D721Med (cell line): Measurements from ENCODE around the gene TRDMT1.

Experiments
- DNase-seq: peaks from one replicate; pipeline ENCODE4 v3.0.0; 2011; ENCODE audit warnings: low spot score; ENCODE audit not compliant: insufficient read length
- FAIRE-seq: peaks from 2 replicates; lab custom pipeline; 2011; peaks lifted over from hg19 to GRCh38; lab: Jason Lieb, UNC
- TF ChIP-seq, protein P1 (sequence below): IDR thresholded peaks from 2 replicates; pipeline ENCODE4 v1.5.1; 2012; ENCODE audit warnings: mild to moderate bottlenecking, control low read depth; ENCODE audit not compliant: insufficient read depth; ENCODE audit errors: missing control alignments

The TRDMT1 gene

GRCh38 chr10:17147884-17148489, 53.5 kb downstream of the TRDMT1 start:
- TF ChIP-seq, protein P1, sequence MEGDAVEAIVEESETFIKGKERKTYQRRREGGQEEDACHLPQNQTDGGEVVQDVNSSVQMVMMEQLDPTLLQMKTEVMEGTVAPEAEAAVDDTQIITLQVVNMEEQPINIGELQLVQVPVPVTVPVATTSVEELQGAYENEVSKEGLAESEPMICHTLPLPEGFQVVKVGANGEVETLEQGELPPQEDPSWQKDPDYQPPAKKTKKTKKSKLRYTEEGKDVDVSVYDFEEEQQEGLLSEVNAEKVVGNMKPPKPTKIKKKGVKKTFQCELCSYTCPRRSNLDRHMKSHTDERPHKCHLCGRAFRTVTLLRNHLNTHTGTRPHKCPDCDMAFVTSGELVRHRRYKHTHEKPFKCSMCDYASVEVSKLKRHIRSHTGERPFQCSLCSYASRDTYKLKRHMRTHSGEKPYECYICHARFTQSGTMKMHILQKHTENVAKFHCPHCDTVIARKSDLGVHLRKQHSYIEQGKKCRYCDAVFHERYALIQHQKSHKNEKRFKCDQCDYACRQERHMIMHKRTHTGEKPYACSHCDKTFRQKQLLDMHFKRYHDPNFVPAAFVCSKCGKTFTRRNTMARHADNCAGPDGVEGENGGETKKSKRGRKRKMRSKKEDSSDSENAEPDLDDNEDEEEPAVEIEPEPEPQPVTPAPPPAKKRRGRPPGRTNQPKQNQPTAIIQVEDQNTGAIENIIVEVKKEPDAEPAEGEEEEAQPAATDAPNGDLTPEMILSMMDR = no peak
- DNase-seq (no peak), FAIRE-seq (no peak)

DNA sequence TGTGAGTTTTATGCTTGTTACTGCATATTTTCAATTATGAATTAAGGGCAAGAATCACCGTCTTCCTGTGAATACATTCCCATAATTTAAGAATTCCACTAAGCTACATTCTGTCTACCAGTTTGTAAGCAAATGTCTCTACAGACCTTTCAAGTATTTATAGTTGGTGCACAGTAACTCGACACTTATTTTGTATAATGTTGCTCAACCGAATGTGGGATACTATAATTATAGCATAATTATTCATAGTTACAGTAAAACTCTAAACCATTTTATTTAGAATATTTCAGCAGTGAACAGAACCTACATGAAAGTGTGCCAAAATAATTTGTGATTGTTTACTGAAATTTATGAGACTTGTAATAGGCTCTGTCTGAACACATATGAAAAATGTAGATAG, 54.6 kb downstream of the TRDMT1 start:
- FAIRE-seq (peak; percentile 6), DNase-seq (no peak)
- TF ChIP-seq, protein P1 = no peak

GRCh38 chr10:17145239-17145638, 56.2 kb downstream of the TRDMT1 start:
- TF ChIP-seq, protein P1 = no peak
- DNase-seq = no peak
- no peak for FAIRE-seq

DNA sequence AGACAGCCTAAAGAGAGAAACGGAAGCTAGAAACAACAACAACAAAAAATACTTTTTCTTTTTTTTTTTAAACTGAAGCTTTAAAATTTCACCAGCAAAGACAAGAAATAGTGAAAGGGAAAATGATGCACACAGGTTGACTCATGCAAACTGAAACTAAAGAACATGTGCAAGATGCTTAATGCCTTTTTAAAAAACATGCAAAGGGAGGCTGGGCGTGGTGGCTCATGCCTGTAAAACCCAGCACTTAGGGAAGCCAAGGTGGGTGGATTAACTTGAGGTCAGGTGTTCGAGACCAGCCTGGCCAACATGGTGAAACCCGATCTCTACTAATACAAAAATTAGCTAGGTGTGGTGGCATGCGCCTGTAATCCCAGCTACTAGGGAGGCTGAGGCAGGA, 56.7 kb downstream of the TRDMT1 start:
- DNase-seq = no peak

DNA sequence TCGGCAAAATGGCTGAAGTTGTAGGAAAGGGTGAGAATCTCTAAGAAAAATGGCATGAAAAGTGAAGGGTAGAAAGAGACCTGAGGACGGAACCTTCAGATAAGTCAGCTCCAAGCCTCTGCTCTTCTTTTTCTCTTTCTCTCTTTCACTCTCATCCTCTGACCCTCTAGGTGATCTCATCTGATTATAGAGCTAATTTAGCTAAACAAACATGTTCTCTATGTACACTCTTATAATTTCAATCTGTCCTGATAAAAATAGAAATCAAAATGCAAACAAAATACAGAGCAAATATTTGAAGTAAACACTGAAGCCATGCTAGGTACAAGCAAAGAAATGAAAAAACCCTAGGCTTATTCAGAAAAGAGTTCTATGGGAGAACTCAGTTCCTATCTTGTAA, 57.4 kb downstream of the TRDMT1 start:
- no peak for DNase-seq
- FAIRE-seq = no peak

More for the DNA sequence above, 56.7 kb downstream of the TRDMT1 start:
- TF ChIP-seq, protein P1 = no peak
- FAIRE-seq = no peak

DNA sequence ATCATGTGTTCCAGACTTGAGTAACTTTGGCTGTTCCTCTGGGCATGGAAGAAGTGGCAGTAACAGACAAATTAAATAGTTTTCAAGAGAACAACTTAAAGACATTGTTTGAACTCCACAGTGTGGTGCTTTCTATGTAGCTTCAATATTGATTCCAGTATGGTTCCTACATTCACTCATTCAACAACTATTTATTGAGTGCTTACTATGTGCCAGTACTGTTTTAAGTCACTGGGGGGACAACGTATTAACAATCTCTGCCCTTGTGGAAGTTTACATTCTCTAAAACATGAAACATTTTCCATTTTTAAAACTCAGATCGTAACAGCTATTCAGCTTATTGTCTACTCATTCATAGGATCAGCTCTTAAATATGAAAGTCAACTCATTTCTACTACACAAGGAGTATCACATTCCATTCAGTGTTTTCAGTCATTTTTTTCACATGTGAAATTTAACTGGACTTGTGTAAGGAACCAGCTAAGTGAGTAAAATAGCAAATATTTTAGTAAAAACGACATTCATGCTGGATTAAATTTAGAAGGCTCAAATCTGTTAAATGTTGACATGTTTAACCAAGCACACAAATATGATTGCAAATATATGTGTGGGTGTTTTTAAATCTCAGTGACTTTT, 58.3 kb downstream of the TRDMT1 start:
- DNase-seq (no peak), FAIRE-seq (no peak)
- TF ChIP-seq, protein P1 = no peak

More for the DNA sequence above, 57.4 kb downstream of the TRDMT1 start:
- TF ChIP-seq, protein P1 = no peak

DNA sequence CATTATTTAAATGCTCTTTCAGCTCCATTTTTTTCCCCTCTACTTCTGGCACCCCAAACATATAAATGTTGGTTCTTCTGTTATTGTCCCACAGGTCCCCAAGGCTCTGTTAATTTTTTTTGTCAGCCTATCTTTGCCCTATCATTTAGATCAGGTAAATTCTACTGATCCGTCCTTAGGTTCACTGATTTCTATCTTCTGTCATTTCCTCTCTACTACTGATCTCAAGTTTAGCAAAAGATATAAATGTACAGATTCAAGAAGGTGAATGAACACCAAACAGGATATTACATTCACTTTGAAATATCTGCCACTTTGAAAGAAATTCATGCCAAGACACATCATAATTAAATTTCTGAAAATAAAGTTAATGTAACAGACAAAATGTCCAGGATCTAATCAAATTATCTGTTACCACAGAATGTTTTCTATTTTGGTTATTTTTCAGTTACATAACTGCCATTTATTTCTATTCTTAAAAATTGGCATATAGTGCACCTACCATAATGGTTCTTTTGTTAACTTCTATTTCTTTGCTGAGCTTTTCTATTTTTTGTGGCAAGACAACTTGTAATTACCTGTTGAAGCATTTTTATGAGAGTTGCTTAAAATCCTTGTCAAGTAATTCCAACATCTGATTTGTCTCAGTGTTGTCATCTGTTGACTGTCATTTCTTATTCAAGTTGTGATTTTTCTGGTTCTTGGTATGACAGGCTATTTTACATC, 59.8 kb downstream of the TRDMT1 start:
- FAIRE-seq = no peak
- TF ChIP-seq, protein P1 = no peak
- DNase-seq = no peak
